Adrenal gland (tissue), 5 donors: ENCODE results near the gene RFT1.

Experiments used
- CTCF ChIP-seq, 6 experiments: fragments of 450-650 bp in 4 of 6; fragments of 200-600 bp in 2 of 6; sonication (generic) in 1 of 6; IDR thresholded peaks; 1 replicate in 5 of 6; 2 replicates in 1 of 6; pipeline versions ENCODE4 v1.5.1 to v1.8.0; 2016 to 2021; ENCODE audit warnings: antibody characterized with exemption in 6 of 6, mild to moderate bottlenecking in 2 of 6, moderate library complexity in 1 of 6
- POLR2A ChIP-seq, 2 donors: fragments of 450-650 bp; IDR thresholded peaks; one replicate each; pipeline ENCODE4 v1.6.1; 2017; ENCODE audit warnings: antibody characterized with exemption in 2 of 2, mild to moderate bottlenecking in 2 of 2, moderate library complexity in 1 of 2
- donor health status: DM: no; HTN: no; CAD: no.

GRCh38 chr3:53079147-53079546 lies 51.1 kb downstream of the RFT1 start:
- TF ChIP-seq CTCF (IDR thresholded peaks at IDR 0.05): no peak
- TF ChIP-seq POLR2A (IDR thresholded peaks at IDR 0.05): no peak
